Neural crest cell (in vitro differentiated cells): ENCODE measurements around the gene C1QTNF9B. TPM values are rescaled to one million over a fixed set of nuclear protein-coding genes. Genes with fewer than 3 reads are reported as not detected.
"Not testable (repeated sequence)": the region's sequence is repeated elsewhere in the genome, so short reads cannot be mapped to it uniquely, and the experiment has no call there.

Experiments
- DNase-seq: peaks from one replicate; pipeline ENCODE4 v3.0.0; 2021; ENCODE audit warnings: low read depth, mixed read lengths, low spot score
- H3K27ac Mint-ChIP-seq: one replicate; pipeline ENCODE4 v1.8.0; 2021; ENCODE audit warnings: mild to moderate bottlenecking, mixed read lengths; ENCODE audit not compliant: unreplicated experiment
- H3K27me3 Mint-ChIP-seq: 2 replicates; pipeline ENCODE4 v1.8.0; 2021; ENCODE audit warnings: low read depth, mild to moderate bottlenecking, mixed read lengths
- H3K36me3 Mint-ChIP-seq: 2 replicates; pipeline ENCODE4 v1.8.0; 2021; ENCODE audit warnings: low read depth, mild to moderate bottlenecking, mixed read lengths
- H3K4me1 Mint-ChIP-seq: 2 replicates; pipeline ENCODE4 v1.8.0; 2021; ENCODE audit warnings: mixed read lengths
- H3K4me3 Mint-ChIP-seq: one replicate; pipeline ENCODE4 v1.8.0; 2021; ENCODE audit warnings: mild to moderate bottlenecking, mixed read lengths
- H3K9me3 Mint-ChIP-seq: 2 replicates; pipeline ENCODE4 v1.8.0; 2021; ENCODE audit warnings: mixed read lengths
- long read RNA-seq: library from polyadenylated mRNA; unstranded; transcript quantifications from one replicate; pipeline ENCODE4 v2.0.0, GENCODE V29; 2020
- total RNA-seq: library from RNA; stranded (reverse); gene quantifications from 2 replicates; pipeline ENCODE4 v1.2.1, GENCODE V29; 2021
- TF ChIP-seq, protein P1 (sequence below): fragments of 200-600 bp; sonication (generic); conservative IDR thresholded peaks from 2 replicates; pipeline ENCODE4 v1.5.0; 2021; ENCODE audit warnings: antibody characterized with exemption, mild to moderate bottlenecking

Gene C1QTNF9B
- total RNA-seq: not detected in 2 replicates
- long read RNA-seq: 0 reads

GRCh38 chr13:23897452-23897919 lies at the start of gene C1QTNF9B:
TSS of gene C1QTNF9B (minus strand) at chr13:23897502.
- not testable (repeated sequence) for DNase-seq, H3K4me3 Mint-ChIP-seq, H3K9me3 Mint-ChIP-seq, H3K27me3 Mint-ChIP-seq, H3K36me3 Mint-ChIP-seq
- Mint-ChIP-seq H3K4me1 (peaks cover 24% of the 10 kb centered on the region), H3K27ac (peak within 1 kb of the TSS; percentile 16)

GRCh38 chr13:23946900-23947299 lies 49.6 kb upstream of the C1QTNF9B start:
- no peak for DNase-seq
- Mint-ChIP-seq H3K4me1 (no peaks in the 10 kb centered on the region), H3K27ac (no peak overlapping the region), H3K9me3 (no peaks in the 10 kb centered on the region), H3K27me3 (no peaks in the 10 kb centered on the region), H3K4me3 (no peak overlapping the region), H3K36me3 (no peaks in the 10 kb centered on the region)
- TF ChIP-seq, protein P1, sequence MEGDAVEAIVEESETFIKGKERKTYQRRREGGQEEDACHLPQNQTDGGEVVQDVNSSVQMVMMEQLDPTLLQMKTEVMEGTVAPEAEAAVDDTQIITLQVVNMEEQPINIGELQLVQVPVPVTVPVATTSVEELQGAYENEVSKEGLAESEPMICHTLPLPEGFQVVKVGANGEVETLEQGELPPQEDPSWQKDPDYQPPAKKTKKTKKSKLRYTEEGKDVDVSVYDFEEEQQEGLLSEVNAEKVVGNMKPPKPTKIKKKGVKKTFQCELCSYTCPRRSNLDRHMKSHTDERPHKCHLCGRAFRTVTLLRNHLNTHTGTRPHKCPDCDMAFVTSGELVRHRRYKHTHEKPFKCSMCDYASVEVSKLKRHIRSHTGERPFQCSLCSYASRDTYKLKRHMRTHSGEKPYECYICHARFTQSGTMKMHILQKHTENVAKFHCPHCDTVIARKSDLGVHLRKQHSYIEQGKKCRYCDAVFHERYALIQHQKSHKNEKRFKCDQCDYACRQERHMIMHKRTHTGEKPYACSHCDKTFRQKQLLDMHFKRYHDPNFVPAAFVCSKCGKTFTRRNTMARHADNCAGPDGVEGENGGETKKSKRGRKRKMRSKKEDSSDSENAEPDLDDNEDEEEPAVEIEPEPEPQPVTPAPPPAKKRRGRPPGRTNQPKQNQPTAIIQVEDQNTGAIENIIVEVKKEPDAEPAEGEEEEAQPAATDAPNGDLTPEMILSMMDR: no peak

- no peak for DNase-seq
- Mint-ChIP-seq H3K36me3 (no peaks in the 10 kb centered on the region), H3K27me3 (no peaks in the 10 kb centered on the region), H3K27ac (peak overlapping the region; percentile 94), H3K9me3 (no peaks in the 10 kb centered on the region), H3K4me1 (no peaks in the 10 kb centered on the region), H3K4me3 (no peak overlapping the region)
- TF ChIP-seq, protein P1: no peak
These were observed 48.8 kb upstream of the C1QTNF9B start for GRCh38 chr13:23946067-23946466.

DNA sequence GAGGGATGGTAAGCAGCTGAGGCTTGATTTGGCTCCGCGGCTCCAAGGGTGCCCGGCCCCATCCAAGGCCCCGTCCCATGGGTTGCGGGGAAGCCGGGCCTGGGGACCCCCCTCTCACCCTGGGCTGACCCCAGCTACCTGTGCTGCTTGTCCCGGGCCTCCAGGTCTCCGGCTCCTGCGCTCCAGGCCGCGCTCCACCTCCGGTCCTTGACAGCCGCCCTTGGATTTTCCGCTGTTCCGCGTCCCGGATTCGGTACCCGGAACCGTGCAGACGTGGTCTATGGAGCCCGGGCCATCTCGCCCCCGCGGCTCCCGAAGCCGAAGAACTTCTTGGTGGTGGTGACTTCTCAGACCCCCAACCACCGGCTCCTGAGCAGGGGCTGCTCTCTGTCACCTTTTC lies 48.3 kb upstream of the C1QTNF9B start:
- no peak for DNase-seq
- H3K4me3 Mint-ChIP-seq: no peak overlapping the region
- H3K4me1 Mint-ChIP-seq: peaks cover 2% of the 10 kb centered on the region
- H3K27me3 Mint-ChIP-seq: no peaks in the 10 kb centered on the region
- TF ChIP-seq, protein P1: no peak
- no peaks in the 10 kb centered on the region for H3K9me3 Mint-ChIP-seq
- no peak overlapping the region for H3K27ac Mint-ChIP-seq
- no peaks in the 10 kb centered on the region for H3K36me3 Mint-ChIP-seq

DNA sequence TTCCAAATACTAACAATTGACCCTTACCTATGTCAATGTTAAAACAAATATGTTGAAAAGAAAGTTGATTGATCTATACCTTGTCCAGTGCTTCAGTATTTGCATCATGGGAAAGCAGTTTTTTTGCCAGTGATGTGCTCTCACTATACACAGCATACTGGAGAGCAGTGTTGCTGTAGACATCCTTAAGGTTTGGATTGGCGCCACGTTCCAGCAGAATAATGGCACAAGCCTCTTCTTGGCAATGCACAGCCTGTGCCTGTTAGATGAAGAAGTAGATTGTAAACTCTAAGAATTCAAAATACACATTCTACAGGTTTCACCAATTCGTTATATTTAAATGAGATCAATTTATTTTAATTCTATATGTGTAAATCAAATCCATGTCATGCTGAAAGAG lies 43.9 kb upstream of the C1QTNF9B start:
- peaks cover 15% of the 10 kb centered on the region for H3K4me1 Mint-ChIP-seq
- TF ChIP-seq, protein P1: no peak
- no peak for DNase-seq
- peaks cover 14% of the 10 kb centered on the region for H3K9me3 Mint-ChIP-seq
- peaks cover 11% of the 10 kb centered on the region for H3K36me3 Mint-ChIP-seq
- no peak overlapping the region for H3K27ac Mint-ChIP-seq
- H3K27me3 Mint-ChIP-seq: no peaks in the 10 kb centered on the region
- no peak overlapping the region for H3K4me3 Mint-ChIP-seq

DNA sequence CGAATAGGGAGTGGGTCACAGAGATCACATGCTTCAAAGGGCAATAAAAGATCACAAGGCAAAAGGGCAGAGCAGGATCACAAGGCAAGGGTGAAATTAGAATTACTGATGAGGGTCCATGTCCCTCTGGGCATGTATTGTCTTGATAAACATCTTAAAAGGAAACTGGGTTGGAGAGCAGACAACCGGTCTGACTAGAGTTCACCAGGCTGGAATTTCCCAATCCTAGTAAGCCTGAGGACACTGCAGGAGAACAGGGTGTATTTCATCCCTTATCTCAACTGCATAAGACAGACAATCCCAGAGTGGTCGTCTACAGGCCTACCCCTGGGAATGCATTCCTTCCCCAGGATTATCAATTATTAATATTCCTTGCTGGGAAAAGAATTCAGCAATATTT lies 42.4 kb upstream of the C1QTNF9B start:
- not testable (repeated sequence) for H3K4me3 Mint-ChIP-seq, DNase-seq, H3K27ac Mint-ChIP-seq, H3K27me3 Mint-ChIP-seq
- Mint-ChIP-seq H3K9me3 (peaks cover 16% of the 10 kb centered on the region), H3K36me3 (peaks cover 11% of the 10 kb centered on the region), H3K4me1 (peaks cover 15% of the 10 kb centered on the region)

- no peak overlapping the region for H3K27ac Mint-ChIP-seq
- DNase-seq: no peak
- H3K4me1 Mint-ChIP-seq: peaks cover 9% of the 10 kb centered on the region
- TF ChIP-seq, protein P1: no peak
- peaks cover 11% of the 10 kb centered on the region for H3K36me3 Mint-ChIP-seq
- H3K27me3 Mint-ChIP-seq: no peaks in the 10 kb centered on the region
- no peak overlapping the region for H3K4me3 Mint-ChIP-seq
- peaks cover 13% of the 10 kb centered on the region for H3K9me3 Mint-ChIP-seq
These were observed 37.2 kb upstream of the C1QTNF9B start for GRCh38 chr13:23934520-23934919.
